BE2C (cell line): ENCODE data around the gene LDB1. TPM values are rescaled to one million over a fixed set of nuclear protein-coding genes. Genes with fewer than 3 reads are reported as not detected.

ENCODE experiments used
- DNase-seq: peaks from one replicate; pipeline ENCODE4 v3.0.0-alpha.2; 2020
- H3K27me3 ChIP-seq: fragments of 250-450 bp; sonication (Bioruptor Pico); 2 replicates; pipeline ENCODE4 v1.5.1; 2020; ENCODE audit warnings: mild to moderate bottlenecking
- H3K36me3 ChIP-seq: fragments of 250-450 bp; sonication (Bioruptor Pico); 2 replicates; pipeline ENCODE4 v1.5.1; 2020; ENCODE audit warnings: mild to moderate bottlenecking
- H3K4me1 ChIP-seq: fragments of 250-450 bp; sonication (Bioruptor Pico); 2 replicates; pipeline ENCODE4 v1.5.1; 2020
- H3K4me3 ChIP-seq: 2 replicates; pipeline ENCODE4 v1.5.1; 2011; ENCODE audit warnings: low read depth, low read length
- H3K9me3 ChIP-seq: fragments of 250-450 bp; sonication (Bioruptor Pico); 2 replicates; pipeline ENCODE4 v1.5.1; 2020
- polyA plus RNA-seq: library from polyadenylated mRNA; unstranded; fragments of >200 nt; gene quantifications from one replicate; pipeline ENCODE4 v1.2.1, GENCODE V29; 2012; ENCODE audit warnings: low read depth, missing spikeins; ENCODE audit not compliant: insufficient read length, insufficient read depth
- TF ChIP-seq, protein P1 (sequence below): IDR thresholded peaks from 2 replicates; pipeline ENCODE4 v1.5.1; 2012; ENCODE audit warnings: mild to moderate bottlenecking, low read depth, low read length

LDB1 gene, protein sequence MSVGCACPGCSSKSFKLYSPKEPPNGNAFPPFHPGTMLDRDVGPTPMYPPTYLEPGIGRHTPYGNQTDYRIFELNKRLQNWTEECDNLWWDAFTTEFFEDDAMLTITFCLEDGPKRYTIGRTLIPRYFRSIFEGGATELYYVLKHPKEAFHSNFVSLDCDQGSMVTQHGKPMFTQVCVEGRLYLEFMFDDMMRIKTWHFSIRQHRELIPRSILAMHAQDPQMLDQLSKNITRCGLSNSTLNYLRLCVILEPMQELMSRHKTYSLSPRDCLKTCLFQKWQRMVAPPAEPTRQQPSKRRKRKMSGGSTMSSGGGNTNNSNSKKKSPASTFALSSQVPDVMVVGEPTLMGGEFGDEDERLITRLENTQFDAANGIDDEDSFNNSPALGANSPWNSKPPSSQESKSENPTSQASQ
- polyA plus RNA-seq = 259 TPM

DNA sequence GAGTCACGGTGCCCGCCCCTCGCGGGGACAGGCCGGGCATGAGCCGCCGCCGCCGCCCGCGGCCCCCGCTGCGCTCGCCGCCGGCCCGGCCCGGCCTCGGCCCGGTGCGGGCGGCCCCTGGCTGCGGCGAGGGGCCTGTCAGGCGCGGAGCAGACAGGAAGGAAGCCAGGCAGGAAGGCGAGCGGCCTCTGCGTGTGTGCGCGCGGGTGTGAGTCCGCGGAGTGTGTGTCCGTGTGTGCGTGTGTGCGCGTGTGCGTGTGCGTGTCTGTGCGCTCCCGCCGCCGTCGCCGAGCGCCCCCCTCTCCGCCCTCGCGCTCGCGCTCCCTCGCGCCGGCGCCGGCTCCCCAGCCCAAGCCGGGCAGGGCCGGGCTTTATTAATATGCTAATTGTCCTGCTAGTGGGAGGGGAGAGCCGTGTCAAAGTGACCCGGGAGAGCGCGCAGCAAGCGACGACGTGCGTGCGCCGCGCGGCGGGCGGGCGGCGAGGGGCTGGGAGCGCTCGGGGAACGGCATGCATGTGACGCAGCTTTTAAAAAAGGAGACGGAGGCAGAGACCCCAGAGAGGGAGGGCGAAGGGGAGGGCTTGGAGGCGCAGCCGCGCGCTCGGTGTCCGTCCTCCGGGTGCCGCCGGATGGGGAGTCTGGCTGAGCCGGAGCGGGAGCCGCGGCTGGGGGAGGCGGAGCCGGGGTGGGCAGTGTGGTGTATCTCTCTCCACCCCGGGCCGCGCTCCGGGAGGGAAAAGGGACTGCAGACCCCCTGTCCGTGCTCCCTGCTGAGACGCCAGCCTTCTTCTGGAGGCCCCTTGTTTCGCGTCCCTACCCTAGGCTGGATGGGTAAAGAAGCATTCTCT lies at the start of gene LDB1:
Gene LDB1, minus strand, starts transcription at position 227 of the 849 bp plus-strand sequence. CDS start 258 bp downstream, outside the sequence.
- peak; percentile 85 for DNase-seq
- Histone ChIP-seq H3K36me3 (no peaks in the 10 kb centered on the region), H3K4me3 (peak within 1 kb of the TSS; percentile 90), H3K27me3 (no peaks in the 10 kb centered on the region), H3K9me3 (no peaks in the 10 kb centered on the region), H3K4me1 (peaks cover 18% of the 10 kb centered on the region)
- TF ChIP-seq, protein P1, sequence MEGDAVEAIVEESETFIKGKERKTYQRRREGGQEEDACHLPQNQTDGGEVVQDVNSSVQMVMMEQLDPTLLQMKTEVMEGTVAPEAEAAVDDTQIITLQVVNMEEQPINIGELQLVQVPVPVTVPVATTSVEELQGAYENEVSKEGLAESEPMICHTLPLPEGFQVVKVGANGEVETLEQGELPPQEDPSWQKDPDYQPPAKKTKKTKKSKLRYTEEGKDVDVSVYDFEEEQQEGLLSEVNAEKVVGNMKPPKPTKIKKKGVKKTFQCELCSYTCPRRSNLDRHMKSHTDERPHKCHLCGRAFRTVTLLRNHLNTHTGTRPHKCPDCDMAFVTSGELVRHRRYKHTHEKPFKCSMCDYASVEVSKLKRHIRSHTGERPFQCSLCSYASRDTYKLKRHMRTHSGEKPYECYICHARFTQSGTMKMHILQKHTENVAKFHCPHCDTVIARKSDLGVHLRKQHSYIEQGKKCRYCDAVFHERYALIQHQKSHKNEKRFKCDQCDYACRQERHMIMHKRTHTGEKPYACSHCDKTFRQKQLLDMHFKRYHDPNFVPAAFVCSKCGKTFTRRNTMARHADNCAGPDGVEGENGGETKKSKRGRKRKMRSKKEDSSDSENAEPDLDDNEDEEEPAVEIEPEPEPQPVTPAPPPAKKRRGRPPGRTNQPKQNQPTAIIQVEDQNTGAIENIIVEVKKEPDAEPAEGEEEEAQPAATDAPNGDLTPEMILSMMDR = no peak

- TF ChIP-seq, protein P1 = no peak
- no peak overlapping the region for H3K4me3 ChIP-seq
- DNase-seq = no peak
Observed at GRCh38 chr10:102167861-102168260, 47.7 kb upstream of the LDB1 start.

GRCh38 chr10:102163342-102163989 lies 43.3 kb upstream of the LDB1 start:
- DNase-seq = no peak
- TF ChIP-seq, protein P1 = no peak
- no peaks in the 10 kb centered on the region for H3K27me3 ChIP-seq
- H3K4me1 ChIP-seq = no peaks in the 10 kb centered on the region
- H3K4me3 ChIP-seq = no peak overlapping the region
- no peaks in the 10 kb centered on the region for H3K9me3 ChIP-seq
- H3K36me3 ChIP-seq = peaks cover 62% of the 10 kb centered on the region

More at GRCh38 chr10:102167861-102168260, 47.7 kb upstream of the LDB1 start:
- Histone ChIP-seq H3K36me3 (peaks cover 18% of the 10 kb centered on the region), H3K27me3 (no peaks in the 10 kb centered on the region), H3K4me1 (no peaks in the 10 kb centered on the region), H3K9me3 (no peaks in the 10 kb centered on the region)

GRCh38 chr10:102159831-102160230 lies 39.7 kb upstream of the LDB1 start:
- Histone ChIP-seq H3K36me3 (peaks cover 97% of the 10 kb centered on the region), H3K9me3 (no peaks in the 10 kb centered on the region), H3K4me1 (no peaks in the 10 kb centered on the region), H3K4me3 (no peak overlapping the region), H3K27me3 (no peaks in the 10 kb centered on the region)
- TF ChIP-seq, protein P1 = no peak
- no peak for DNase-seq

- no peaks in the 10 kb centered on the region for H3K9me3 ChIP-seq
- no peaks in the 10 kb centered on the region for H3K4me1 ChIP-seq
- TF ChIP-seq, protein P1 = no peak
- H3K4me3 ChIP-seq = no peak overlapping the region
- H3K27me3 ChIP-seq = no peaks in the 10 kb centered on the region
- DNase-seq = no peak
- peaks cover 99% of the 10 kb centered on the region for H3K36me3 ChIP-seq
Observed at GRCh38 chr10:102159051-102159597, 39.0 kb upstream of the LDB1 start.
